Measurements from ENCODE around the gene ATP8A2.

DNA sequence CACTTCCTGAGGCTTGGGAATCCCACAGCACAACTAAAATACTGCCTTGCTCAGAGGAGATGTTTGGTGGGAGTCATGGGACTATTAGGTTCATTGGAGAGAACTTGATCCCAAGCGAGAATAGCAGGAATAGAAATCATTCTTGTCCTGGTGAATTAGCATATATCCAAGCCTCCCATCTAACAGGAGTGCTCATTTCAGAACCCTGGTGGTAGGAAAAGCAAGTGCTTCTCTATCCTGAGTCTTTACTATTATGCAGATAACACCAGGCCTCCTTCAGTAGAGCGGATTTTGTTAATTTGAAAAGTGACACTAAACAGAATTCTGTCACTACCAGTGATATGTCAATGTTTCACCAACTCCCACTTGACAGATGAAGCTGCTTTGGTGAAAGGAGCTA lies 199.5 kb downstream of the ATP8A2 start:
- TF ChIP-seq CTCF (IDR thresholded peaks at IDR 0.05; ENCODE audit: poor library complexity, severe bottlenecking), result no peak
- TF ChIP-seq POLR2AphosphoS5 (IDR thresholded peaks at IDR 0.05), result no peak
- no peak for TF ChIP-seq SMC3 (conservative IDR thresholded peaks at IDR 0.05; ENCODE audit: poor library complexity)
- no peak for TF ChIP-seq EZH2 (IDR thresholded peaks at IDR 0.05; ENCODE audit: borderline replicate concordance, insufficient read depth, low read length, poor library complexity, severe bottlenecking)
